Measurements from ENCODE around the gene FPR1. TPM values are rescaled to one million over a fixed set of nuclear protein-coding genes. Genes with fewer than 3 reads are reported as not detected.
A peak's percentile ranks its signal among the peaks of the same experiment; 100 is the strongest.
"Not testable (repeated sequence)": the region's sequence is repeated elsewhere in the genome, so short reads cannot be mapped to it uniquely, and the experiment has no call there.

The FPR1 gene
- total RNA-seq, 2 experiments from 2014 or later: not detected

DNA sequence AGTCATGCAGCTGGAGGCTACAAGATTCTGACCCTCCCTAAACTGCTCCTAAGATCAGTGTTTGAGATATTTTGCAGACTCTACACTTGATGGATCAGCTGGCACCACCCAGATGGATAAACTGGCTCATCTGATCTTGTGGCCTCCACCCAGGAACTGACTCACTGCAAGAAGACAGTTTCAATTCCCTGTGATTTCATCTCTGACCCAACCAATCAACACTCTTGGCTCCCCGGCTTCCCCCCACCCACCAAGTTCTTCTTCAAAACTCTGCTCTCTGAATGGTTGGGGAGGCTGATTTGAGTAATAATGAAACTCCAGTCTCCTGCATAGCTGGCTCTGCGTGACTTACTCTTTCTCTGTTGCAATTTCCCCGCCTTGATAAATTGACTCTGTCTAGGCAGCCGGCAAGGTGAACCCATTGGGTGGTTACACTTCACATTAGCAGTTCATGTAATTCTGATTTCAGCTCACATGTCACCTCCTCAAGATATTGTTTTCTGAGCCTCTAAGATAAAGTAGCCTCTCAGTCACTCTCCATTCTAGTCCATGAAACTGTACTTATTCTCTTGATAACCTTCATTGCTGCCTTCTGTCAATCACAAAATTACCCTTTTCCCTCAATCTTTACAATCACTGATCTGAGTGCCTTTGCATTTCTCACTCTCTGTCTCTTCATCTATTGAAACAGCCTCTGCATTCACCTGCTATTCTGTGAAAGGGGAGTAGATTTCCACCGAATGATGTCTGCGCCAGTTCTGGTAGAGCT is 33.4 kb upstream of the FPR1 start:
- Mint-ChIP-seq H3K36me3 (no peaks in the 10 kb centered on the region), H3K9me3 (peaks cover 5% of the 10 kb centered on the region), H3K27ac (no peak overlapping the region), H3K4me1 (peaks cover 2% of the 10 kb centered on the region), H3K27me3 (peaks cover 15% of the 10 kb centered on the region), H3K4me3 (no peak overlapping the region)
- DNase-seq: peak; percentile 66

DNA sequence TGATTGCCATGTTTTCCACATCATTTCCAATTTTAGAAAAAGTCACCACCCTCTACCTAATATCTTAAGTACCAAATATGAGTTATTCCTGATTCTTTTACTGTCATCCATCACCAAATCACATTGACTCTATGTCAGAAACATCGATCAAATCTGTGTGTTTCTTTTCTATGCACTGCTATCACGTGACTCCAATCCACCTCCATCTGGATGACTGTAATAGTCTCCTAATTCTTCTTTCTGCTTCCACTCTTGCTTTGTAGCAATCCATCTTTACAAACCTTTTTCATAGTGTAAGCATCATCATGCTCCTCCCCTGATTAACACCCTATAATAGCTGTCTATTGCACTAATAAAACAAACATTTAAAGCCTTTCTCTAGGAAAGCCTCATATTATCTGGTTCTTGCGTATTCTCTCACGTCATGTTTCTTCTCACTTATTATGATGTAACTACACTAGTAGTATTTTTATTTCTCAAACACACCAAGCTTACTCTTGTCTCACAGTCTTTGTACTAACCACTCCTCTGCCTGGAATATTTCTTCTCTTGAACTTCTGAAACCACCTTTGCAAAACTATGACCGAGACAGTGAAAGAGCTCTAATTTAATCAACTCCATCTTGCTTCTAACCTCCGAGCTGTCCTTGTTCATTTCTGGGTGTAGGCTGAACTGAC is 32.6 kb upstream of the FPR1 start:
- H3K4me1 Mint-ChIP-seq: peaks cover 2% of the 10 kb centered on the region
- no peak overlapping the region for H3K4me3 Mint-ChIP-seq
- H3K36me3 Mint-ChIP-seq: no peaks in the 10 kb centered on the region
- H3K27me3 Mint-ChIP-seq: peaks cover 22% of the 10 kb centered on the region
- peaks cover 5% of the 10 kb centered on the region for H3K9me3 Mint-ChIP-seq
- DNase-seq: no peak
- no peak overlapping the region for H3K27ac Mint-ChIP-seq

DNA sequence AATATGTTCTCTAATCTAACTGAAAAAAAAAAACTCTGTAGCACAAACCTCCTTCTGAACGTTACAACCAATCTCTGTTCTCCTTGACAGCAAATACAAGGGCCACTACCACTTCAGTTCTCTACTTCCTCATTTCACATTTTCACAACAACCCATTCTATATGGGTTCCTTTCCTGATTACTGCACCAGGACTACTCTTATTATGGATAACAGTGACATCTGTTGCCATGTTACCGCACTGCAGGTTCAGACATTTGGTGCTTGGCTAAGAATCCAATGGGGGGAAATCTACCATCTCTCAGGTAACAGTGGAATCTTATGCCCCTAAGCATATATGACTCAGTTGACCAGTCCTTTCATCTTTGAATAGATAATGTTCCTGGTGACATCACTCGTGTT is 31.7 kb upstream of the FPR1 start:
- H3K4me3 Mint-ChIP-seq: no peak overlapping the region
- peaks cover 5% of the 10 kb centered on the region for H3K9me3 Mint-ChIP-seq
- no peaks in the 10 kb centered on the region for H3K36me3 Mint-ChIP-seq
- peak; percentile 3 for DNase-seq
- no peak overlapping the region for H3K27ac Mint-ChIP-seq
- peaks cover 29% of the 10 kb centered on the region for H3K27me3 Mint-ChIP-seq
- H3K4me1 Mint-ChIP-seq: peaks cover 2% of the 10 kb centered on the region

DNA sequence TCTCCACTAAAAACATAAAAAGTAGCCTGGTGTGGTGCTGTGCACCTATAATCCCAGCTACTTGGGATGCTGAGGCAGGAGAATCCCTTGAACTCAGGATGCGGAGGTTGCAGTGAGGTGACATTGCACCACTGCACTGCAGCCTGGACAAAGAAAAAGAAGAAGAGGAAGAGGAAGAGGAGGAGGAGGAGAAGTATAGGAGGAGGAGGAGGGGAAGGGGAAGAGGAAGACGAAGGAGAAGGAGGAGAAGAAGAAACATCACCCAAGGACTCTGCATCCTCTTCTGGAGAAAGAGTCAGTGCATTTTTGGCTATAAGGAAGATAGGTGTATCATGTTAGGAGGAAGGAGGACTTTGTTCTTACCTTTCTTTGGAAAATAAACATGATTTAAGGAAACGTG is 30.3 kb upstream of the FPR1 start:
- peaks cover 2% of the 10 kb centered on the region for H3K9me3 Mint-ChIP-seq
- peaks cover 38% of the 10 kb centered on the region for H3K27me3 Mint-ChIP-seq
- peaks cover 6% of the 10 kb centered on the region for H3K4me1 Mint-ChIP-seq
- DNase-seq: no peak
- no peaks in the 10 kb centered on the region for H3K36me3 Mint-ChIP-seq
- H3K4me3 Mint-ChIP-seq: no peak overlapping the region
- H3K27ac Mint-ChIP-seq: no peak overlapping the region

DNA sequence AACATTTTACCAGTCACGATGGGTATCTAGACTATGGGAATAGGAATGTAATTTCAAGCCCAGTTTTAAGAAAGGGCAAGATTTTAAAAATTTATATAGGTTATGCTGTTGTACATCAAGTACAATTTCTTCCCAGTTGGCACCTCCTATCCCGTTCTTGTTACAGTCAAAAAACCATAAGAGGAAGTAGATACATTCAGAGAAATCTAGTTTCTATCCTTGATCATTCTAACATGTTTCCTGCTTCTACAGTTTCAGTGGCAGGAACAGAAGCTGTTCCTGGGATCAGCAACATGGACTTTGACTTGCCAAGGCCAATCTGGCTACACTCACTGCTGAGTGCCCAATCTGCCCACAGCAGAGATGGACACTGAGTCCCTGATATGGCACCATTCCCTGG is 28.6 kb upstream of the FPR1 start:
- no peak overlapping the region for H3K27ac Mint-ChIP-seq
- H3K9me3 Mint-ChIP-seq: no peaks in the 10 kb centered on the region
- peaks cover 4% of the 10 kb centered on the region for H3K4me1 Mint-ChIP-seq
- DNase-seq: no peak
- H3K4me3 Mint-ChIP-seq: no peak overlapping the region
- H3K36me3 Mint-ChIP-seq: no peaks in the 10 kb centered on the region
- peaks cover 54% of the 10 kb centered on the region for H3K27me3 Mint-ChIP-seq

DNA sequence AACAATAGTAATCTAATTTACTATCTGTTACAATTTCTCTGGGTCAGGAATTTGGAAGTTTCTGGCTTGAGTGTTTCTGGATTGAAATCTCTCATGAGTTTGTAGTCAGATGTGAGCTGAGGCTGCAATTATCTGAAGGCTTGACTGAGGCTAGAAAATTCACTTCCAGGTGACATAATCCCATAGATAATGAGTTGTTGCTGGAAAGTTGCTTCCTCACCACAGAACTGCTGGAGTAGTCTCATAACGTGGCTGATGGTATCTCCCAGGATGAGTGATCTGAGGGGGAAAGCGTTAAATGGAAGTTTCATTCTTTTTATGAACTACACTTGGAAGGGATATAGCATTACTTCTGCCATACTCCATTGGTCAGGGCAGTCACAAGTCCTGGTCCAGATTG is 28.0 kb upstream of the FPR1 start:
- Mint-ChIP-seq H3K27me3 (peaks cover 58% of the 10 kb centered on the region), H3K27ac (no peak overlapping the region), H3K4me3 (no peak overlapping the region), H3K36me3 (no peaks in the 10 kb centered on the region), H3K9me3 (no peaks in the 10 kb centered on the region), H3K4me1 (peaks cover 4% of the 10 kb centered on the region)
- no peak for DNase-seq

DNA sequence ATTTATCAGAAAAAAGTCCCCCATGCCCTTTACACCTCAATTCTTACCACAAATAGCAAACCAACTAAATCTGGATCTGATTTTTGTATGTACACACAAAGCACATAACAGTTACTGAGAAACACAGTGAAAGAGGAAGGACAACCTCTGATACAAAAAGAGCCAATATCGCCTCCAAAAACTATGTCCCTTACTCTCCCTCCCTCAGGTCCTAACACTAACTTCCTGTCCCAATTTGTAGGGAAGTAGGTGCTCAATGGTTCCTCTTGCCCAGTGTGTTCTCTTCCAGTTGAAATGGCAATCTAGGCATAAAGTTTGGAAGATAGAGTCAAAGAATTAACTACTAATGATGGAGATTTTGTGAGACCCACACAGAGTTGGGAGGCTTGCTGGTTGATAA is 27.5 kb upstream of the FPR1 start:
- H3K36me3 Mint-ChIP-seq: no peaks in the 10 kb centered on the region
- H3K27ac Mint-ChIP-seq: no peak overlapping the region
- peaks cover 62% of the 10 kb centered on the region for H3K27me3 Mint-ChIP-seq
- no peak overlapping the region for H3K4me3 Mint-ChIP-seq
- no peaks in the 10 kb centered on the region for H3K9me3 Mint-ChIP-seq
- peaks cover 4% of the 10 kb centered on the region for H3K4me1 Mint-ChIP-seq
- no peak for DNase-seq

DNA sequence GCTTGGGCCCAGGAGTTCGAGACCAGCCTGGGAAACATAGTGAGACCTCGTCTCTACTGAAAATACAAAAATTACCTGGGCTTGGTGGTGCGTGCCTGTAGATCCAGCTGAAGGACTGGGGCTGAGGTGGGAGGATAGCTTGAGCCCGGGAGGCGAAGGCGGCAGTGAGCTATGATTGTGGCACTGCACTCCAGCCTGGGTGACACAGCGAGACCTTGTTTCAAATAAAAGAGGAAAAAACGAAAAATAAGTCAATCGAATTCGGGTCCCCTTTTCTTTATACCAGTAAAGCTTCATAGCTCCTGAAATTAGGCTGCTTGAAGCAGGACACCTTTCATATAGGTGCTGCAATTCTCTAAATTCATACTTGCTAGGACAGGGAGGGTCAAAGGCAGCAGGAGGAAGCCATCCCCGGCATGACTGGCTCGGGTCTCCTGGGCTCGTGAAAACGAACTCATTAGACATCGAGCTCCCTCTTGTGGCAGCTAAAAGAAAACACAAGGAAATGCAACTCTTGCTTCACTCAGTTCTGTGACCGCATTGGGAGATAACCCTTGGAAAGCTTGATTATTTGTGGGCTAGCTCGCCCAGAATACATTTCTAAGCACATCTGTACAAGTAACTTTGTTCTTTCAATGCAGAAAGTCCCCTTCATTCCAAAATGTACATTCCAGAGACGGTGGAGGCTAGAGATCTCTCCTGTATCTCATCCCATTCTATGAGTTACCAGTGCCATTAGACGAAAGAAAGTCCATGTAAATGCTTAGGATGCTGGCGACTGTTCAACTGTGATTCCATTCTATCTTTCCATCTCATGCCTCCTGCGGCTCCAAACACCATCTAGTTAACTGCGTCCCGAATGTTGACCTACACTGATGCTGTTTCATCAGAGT is 26.1 kb upstream of the FPR1 start:
- H3K27me3 Mint-ChIP-seq: peaks cover 74% of the 10 kb centered on the region
- H3K27ac Mint-ChIP-seq: no peak overlapping the region
- no peaks in the 10 kb centered on the region for H3K36me3 Mint-ChIP-seq
- no peak overlapping the region for H3K4me3 Mint-ChIP-seq
- no peaks in the 10 kb centered on the region for H3K9me3 Mint-ChIP-seq
- H3K4me1 Mint-ChIP-seq: peaks cover 4% of the 10 kb centered on the region
- peak; percentile 17 for DNase-seq

DNA sequence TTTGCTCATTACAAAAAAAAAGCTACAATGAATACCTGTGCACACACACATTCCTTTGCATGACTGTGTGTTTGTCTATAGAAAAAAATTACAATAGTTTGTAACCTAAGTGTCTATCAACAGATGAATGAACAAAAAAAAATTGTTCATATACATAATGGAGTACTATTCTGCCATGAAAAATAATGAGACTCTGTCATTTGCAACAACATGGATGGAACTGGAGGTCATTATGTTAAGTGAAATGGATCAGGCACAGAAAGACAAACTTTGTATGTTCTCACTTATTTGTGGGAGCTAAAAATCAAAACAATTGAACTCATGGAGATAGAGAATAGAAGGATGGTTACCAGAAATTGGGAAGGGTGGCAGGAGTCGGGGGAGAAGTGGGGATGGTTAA is 24.9 kb upstream of the FPR1 start:
- peaks cover 78% of the 10 kb centered on the region for H3K27me3 Mint-ChIP-seq

DNA sequence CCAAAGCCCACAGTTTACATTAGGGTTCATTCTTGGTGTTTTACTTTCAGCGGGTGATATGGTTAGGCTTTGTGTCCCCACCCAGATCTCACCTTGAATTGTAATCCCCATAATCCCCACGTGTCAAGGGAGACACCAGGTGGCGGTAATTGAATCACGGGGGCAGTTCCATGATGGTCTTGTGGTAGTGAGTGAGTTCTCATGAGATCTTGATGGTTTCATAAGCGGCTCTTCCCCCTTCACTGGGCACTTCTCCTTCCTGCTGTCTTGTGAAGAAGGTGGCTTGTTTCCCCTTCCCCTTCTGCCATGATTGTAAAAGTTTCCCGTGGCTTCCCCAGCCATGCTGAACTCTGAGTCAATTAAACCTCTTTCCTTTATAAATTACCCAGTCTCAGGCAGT is 21.3 kb upstream of the FPR1 start:
- no peaks in the 10 kb centered on the region for H3K36me3 Mint-ChIP-seq
- no peak overlapping the region for H3K27ac Mint-ChIP-seq
- H3K4me1 Mint-ChIP-seq: peaks cover 3% of the 10 kb centered on the region
- peaks cover 68% of the 10 kb centered on the region for H3K27me3 Mint-ChIP-seq
- DNase-seq: no peak
- H3K9me3 Mint-ChIP-seq: no peaks in the 10 kb centered on the region
- H3K4me3 Mint-ChIP-seq: no peak overlapping the region

More for the DNA sequence above, 24.9 kb upstream of the FPR1 start:
- H3K4me3 Mint-ChIP-seq, H3K27ac Mint-ChIP-seq, H3K36me3 Mint-ChIP-seq, H3K4me1 Mint-ChIP-seq, DNase-seq, H3K9me3 Mint-ChIP-seq: not testable (repeated sequence)

DNA sequence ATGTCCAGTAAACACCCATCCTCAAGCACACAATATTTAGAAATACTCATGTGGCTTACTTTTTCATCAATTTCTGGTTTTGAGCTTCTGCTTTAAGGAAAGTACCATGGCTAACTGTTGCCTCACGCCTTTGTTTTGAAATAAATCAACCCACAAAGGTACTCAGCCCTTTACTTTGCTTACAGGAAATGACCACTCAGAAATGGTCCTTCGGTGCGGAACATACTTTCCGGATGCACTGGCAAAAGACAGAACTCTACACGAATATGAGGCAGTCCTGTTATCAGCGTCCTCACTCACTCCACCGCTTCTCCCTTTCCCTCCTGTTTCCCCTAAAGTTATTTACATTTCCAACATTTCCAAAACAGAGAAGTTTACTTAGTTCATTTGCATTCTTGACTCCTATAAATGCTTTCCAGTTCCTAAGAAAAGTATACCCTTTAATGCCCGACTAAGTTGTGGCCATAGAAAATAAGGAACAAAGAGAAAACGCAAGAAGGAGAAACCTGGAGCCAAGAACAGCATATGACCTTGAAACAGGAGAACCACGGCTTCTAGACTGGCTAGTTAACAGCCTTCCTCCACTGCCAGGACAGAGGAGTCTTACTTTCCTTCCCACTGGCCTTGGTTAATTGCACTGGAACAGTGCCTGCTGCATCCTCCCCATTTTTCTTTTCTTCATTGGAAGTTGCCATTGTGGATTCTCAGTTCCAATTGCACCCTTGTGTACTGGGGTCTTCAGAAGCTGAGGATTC is 19.9 kb upstream of the FPR1 start:
- H3K27me3 Mint-ChIP-seq: peaks cover 57% of the 10 kb centered on the region
- no peak overlapping the region for H3K27ac Mint-ChIP-seq

DNA sequence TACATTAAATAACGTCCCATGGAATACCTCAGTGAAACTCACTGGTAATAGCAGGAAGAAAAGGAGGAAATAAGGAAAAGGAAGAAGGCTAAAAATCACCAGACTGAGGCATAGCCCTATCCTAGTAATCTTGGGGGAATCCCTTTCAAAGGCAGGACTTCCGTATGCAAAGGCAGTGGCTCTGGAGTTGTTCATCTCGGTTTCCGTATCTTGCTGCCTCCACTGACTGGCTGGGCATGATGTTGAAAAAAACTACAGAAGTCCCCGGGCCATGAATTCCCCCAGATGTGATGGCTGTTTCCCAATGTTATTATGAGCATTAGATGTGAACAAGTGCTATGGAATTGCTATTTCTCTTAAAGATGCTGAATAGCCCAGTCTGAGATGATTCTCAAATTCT is 14.8 kb upstream of the FPR1 start:
- H3K36me3 Mint-ChIP-seq: no peaks in the 10 kb centered on the region
- no peak for DNase-seq
- H3K4me1 Mint-ChIP-seq: peaks cover 3% of the 10 kb centered on the region
- H3K27ac Mint-ChIP-seq: no peak overlapping the region
- peaks cover 3% of the 10 kb centered on the region for H3K9me3 Mint-ChIP-seq
- no peak overlapping the region for H3K4me3 Mint-ChIP-seq
- peaks cover 55% of the 10 kb centered on the region for H3K27me3 Mint-ChIP-seq

More for the DNA sequence above, 19.9 kb upstream of the FPR1 start:
- Mint-ChIP-seq H3K36me3 (no peaks in the 10 kb centered on the region), H3K4me1 (no peaks in the 10 kb centered on the region), H3K9me3 (no peaks in the 10 kb centered on the region), H3K4me3 (no peak overlapping the region)
- DNase-seq: no peak

DNA sequence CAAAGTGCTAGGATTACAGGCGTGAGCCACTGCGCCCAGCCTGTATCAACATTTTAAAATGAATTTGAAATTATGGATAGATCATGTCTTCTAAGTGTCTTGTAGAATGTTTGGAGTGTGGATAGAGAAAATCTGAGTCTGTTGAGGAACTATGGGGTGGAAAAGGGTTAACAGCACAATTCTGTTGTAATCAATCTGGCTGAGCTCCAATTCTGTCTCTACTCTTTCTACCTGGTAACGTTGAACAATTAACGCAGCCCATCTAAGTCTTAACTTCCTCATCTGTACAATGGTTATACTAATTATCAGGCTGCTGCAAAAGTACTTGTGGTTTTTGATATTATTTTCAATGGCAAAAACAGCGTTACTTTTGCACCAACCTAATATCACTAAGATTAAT is 13.4 kb upstream of the FPR1 start:
- Mint-ChIP-seq H3K27ac (no peak overlapping the region), H3K27me3 (peaks cover 45% of the 10 kb centered on the region), H3K4me3 (no peak overlapping the region), H3K4me1 (peaks cover 3% of the 10 kb centered on the region), H3K9me3 (peaks cover 3% of the 10 kb centered on the region), H3K36me3 (no peaks in the 10 kb centered on the region)
- no peak for DNase-seq

DNA sequence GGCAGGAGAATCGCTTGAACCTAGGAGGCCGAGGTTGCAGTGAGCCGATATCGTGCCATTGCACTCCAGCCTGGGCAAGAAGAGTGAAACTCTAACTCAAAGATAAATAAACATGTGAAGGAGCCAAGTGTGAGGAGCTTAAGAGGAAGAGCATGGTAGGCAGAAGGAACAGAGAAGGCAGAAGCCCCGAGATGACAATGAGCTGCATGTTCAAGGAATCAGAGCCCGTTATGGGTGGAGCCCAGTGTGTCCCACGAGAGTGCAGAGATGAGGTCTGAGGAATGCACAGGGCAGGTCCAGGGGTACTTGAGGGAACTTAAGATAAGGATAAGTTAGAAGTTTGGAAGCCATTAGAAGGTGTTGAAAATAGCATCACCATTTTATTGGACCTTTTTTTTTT is 10.0 kb upstream of the FPR1 start:
- Mint-ChIP-seq H3K36me3 (no peaks in the 10 kb centered on the region), H3K4me3 (no peak overlapping the region), H3K27ac (no peak overlapping the region), H3K9me3 (peaks cover 5% of the 10 kb centered on the region), H3K27me3 (peaks cover 46% of the 10 kb centered on the region), H3K4me1 (peaks cover 3% of the 10 kb centered on the region)
- no peak for DNase-seq
